HepG2 (cell line): ENCODE data around the gene MOG. TPM values are rescaled to one million over a fixed set of nuclear protein-coding genes. Genes with fewer than 3 reads are reported as not detected.
A peak's percentile ranks its signal among the peaks of the same experiment; 100 is the strongest.

Source experiments
- ATAC-seq: fragments of 200-7000 bp; cut with Tn5 transposase; 3 replicates; pipeline ENCODE4 v1.9.1; 2020; ENCODE audit warnings: mild to moderate bottlenecking, moderate library complexity
- BruUV-seq: library from RNA; stranded (reverse); fragments of 400-500 nt; replicated peaks from 2 replicates; lab custom pipeline; 2021; lab: Mats Ljungman, UMichigan
- CTCF ChIA-PET: fragments of 300-600 bp; formaldehyde crosslinking; extraction: SDS; loops from one replicate; lab custom pipeline; 2021; ENCODE audit warnings: low total read pairs, inconsistent platforms, low intra/inter-chr PET ratio; lab: Yijun Ruan, JAX
- POLR2A ChIA-PET: fragments of 350-600 bp; sonication (Branson Sonifier 250); formaldehyde crosslinking; loops from one replicate; lab custom pipeline; 2020; ENCODE audit warnings: antibody characterized with exemption, inconsistent platforms; lab: Yijun Ruan, JAX
- DNase-seq: peaks from one replicate; pipeline ENCODE4 v3.0.0-alpha.2; 2015; ENCODE audit warnings: low spot score
- FAIRE-seq: peaks from 3 replicates; lab custom pipeline; 2011; peaks lifted over from hg19 to GRCh38; lab: Jason Lieb, UNC
- H2AFZ ChIP-seq: one replicate; pipeline ENCODE4 v1.6.1; 2011; ENCODE audit warnings: low read length, inconsistent platforms
- H3K27ac ChIP-seq: fragments of 300-600 bp; 3 replicates; pipeline ENCODE4 v1.8.0; 2011; ENCODE audit warnings: mixed run types, mild to moderate bottlenecking, mixed read lengths, low read length, inconsistent platforms; ENCODE audit not compliant: insufficient read depth; ENCODE audit errors: extremely low read length
- H3K27me3 ChIP-seq, 2 experiments: fragments of 200-600 bp in 1 of 2; 2 replicates in 1 of 2; 3 replicates in 1 of 2; pipeline versions ENCODE4 v1.6.0 to v1.8.0; 2011; ENCODE audit warnings: low read length in 2 of 2, mild to moderate bottlenecking in 2 of 2, moderate library complexity in 2 of 2, inconsistent platforms in 1 of 2; ENCODE audit not compliant: insufficient read depth in 2 of 2, control insufficient read depth in 1 of 2
- H3K36me3 ChIP-seq, 2 experiments: fragments of 200-600 bp in 1 of 2; replicated peaks in 1 of 2; 2 replicates in 1 of 2; 3 replicates in 1 of 2; pipeline versions ENCODE4 v1.5.1 to v1.8.0; 2011; ENCODE audit warnings: low read length in 2 of 2, inconsistent platforms in 1 of 2; ENCODE audit not compliant: insufficient read depth in 2 of 2, control insufficient read depth in 1 of 2
- H3K4me1 ChIP-seq: 2 replicates; pipeline ENCODE4 v1.5.1; 2012; ENCODE audit warnings: low read length, inconsistent platforms; ENCODE audit not compliant: insufficient read depth
- H3K4me2 ChIP-seq: 2 replicates; pipeline ENCODE4 v1.6.0; 2011; ENCODE audit warnings: low read depth, low read length, inconsistent platforms
- H3K4me3 ChIP-seq, 3 experiments: fragments of 200-600 bp in 1 of 3; sonication (generic), shearing (Covaris generic) in 1 of 3; replicated peaks in 1 of 3; 2 replicates each; pipeline ENCODE4 v1.5.1; 2011 to 2016; ENCODE audit warnings: low read length in 3 of 3, inconsistent platforms in 2 of 3, low read depth in 2 of 3, mild to moderate bottlenecking in 2 of 3, control low read depth in 1 of 3, mixed read lengths in 1 of 3; ENCODE audit not compliant: insufficient read depth in 1 of 3
- H3K79me2 ChIP-seq: one replicate; pipeline ENCODE4 v1.6.1; 2011; ENCODE audit warnings: low read length, inconsistent platforms; ENCODE audit not compliant: insufficient read depth
- H3K9ac ChIP-seq: 2 replicates; pipeline ENCODE4 v1.6.0; 2011; ENCODE audit warnings: mild to moderate bottlenecking, low read depth, low read length, inconsistent platforms; ENCODE audit not compliant: insufficient read depth
- H3K9me3 ChIP-seq: 2 replicates; pipeline ENCODE4 v1.5.1; 2012; ENCODE audit warnings: mild to moderate bottlenecking, low read length
- H4K20me1 ChIP-seq: 2 replicates; pipeline ENCODE4 v1.6.0; 2011; ENCODE audit warnings: inconsistent platforms, mild to moderate bottlenecking, low read length, moderate library complexity; ENCODE audit not compliant: insufficient read depth
- DNMT1 ChIP-seq: sonication (generic); formaldehyde crosslinking; IDR thresholded peaks from 2 replicates; pipeline ENCODE4 v1.5.1; 2020; ENCODE audit warnings: mild to moderate bottlenecking, missing genetic modification reagents
- FOXC1 ChIP-seq: sonication (generic); formaldehyde crosslinking; IDR thresholded peaks from 2 replicates; pipeline ENCODE4 v1.8.0; 2022; ENCODE audit warnings: mild to moderate bottlenecking, missing genetic modification reagents, borderline replicate concordance
- GRHL1 ChIP-seq: sonication (generic); formaldehyde crosslinking; conservative IDR thresholded peaks from 2 replicates; pipeline ENCODE4 v1.8.0; 2022; ENCODE audit warnings: missing genetic modification reagents
- HNRNPL ChIP-seq: fragments of 200-400 bp; formaldehyde crosslinking; IDR thresholded peaks from 2 replicates; pipeline ENCODE4 v1.6.1; 2017; ENCODE audit warnings: mild to moderate bottlenecking, low read depth, low read length
- NONO ChIP-seq, 2 experiments: fragments of 450-650 bp in 1 of 2; sonication (generic) in 1 of 2; formaldehyde crosslinking in 1 of 2; IDR thresholded peaks in 1 of 2; conservative IDR thresholded peaks in 1 of 2; 2 replicates each; pipeline versions ENCODE4 v1.6.1 to v1.8.0; 2017 to 2022; ENCODE audit warnings: mild to moderate bottlenecking in 1 of 2, missing genetic modification reagents in 1 of 2, moderate library complexity in 1 of 2
- NRL ChIP-seq: sonication (generic); formaldehyde crosslinking; IDR thresholded peaks from 2 replicates; pipeline ENCODE4 v1.5.0; 2020; ENCODE audit warnings: missing genetic modification reagents, mild to moderate bottlenecking, moderate library complexity, borderline replicate concordance
- PCBP1 ChIP-seq: fragments of 200-400 bp; formaldehyde crosslinking; IDR thresholded peaks from 2 replicates; pipeline ENCODE4 v1.6.1; 2017; ENCODE audit warnings: mild to moderate bottlenecking, low read depth, low read length, borderline replicate concordance
- RAD21 ChIP-seq: fragments of 450-650 bp; formaldehyde crosslinking; IDR thresholded peaks from 2 replicates; pipeline ENCODE4 v1.5.0; 2020; ENCODE audit warnings: mild to moderate bottlenecking
- THRA ChIP-seq: sonication (generic); formaldehyde crosslinking; IDR thresholded peaks from 2 replicates; pipeline ENCODE4 v1.4.0; 2020; ENCODE audit warnings: missing genetic modification reagents, borderline replicate concordance
- XRCC5 ChIP-seq: fragments of 200-400 bp; formaldehyde crosslinking; optimal IDR thresholded peaks from 2 replicates; pipeline ENCODE3; 2017; ENCODE audit warnings: mild to moderate bottlenecking, low read length
- ZBTB33 ChIP-seq: sonication (generic); formaldehyde crosslinking; IDR thresholded peaks from 2 replicates; pipeline ENCODE4 v1.4.0; 2020; ENCODE audit warnings: missing genetic modification reagents
- ZNF337 ChIP-seq: sonication (generic); formaldehyde crosslinking; IDR thresholded peaks from 2 replicates; pipeline ENCODE4 v1.5.1; 2020; ENCODE audit warnings: missing genetic modification reagents, low read depth, mild to moderate bottlenecking, borderline replicate concordance
- WGBS: methylation state at CpG from one replicate; pipeline ENCODE4 v1.1.6; 2017; ENCODE audit warnings: low lambda C conversion rate; 5-methylcytosine and 5-hydroxymethylcytosine counted together
- in situ Hi-C: cut with HindIII; loops from 2 replicates; pipeline ENCODE4 v1.10.0; 2017; ENCODE audit warnings: low pct_unique_long_range_greater_than_20kb; ENCODE audit not compliant: extremely low pct_ligation_motif_present
- intact Hi-C: fragments of 100-400 bp; cut with micrococcal nuclease; formaldehyde crosslinking; loops from one replicate; pipeline ENCODE4 v1.10.0; 2022; ENCODE audit not compliant: unreplicated experiment
- polyA plus RNA-seq, 8 experiments: library from polyadenylated mRNA; depleted of rRNA in 3 of 8; stranded (reverse) in 7 of 8; unstranded in 1 of 8; fragments of >200 nt; fragmentation: Illumina TruSeq in 4 of 8; extraction: Trizol in 4 of 8; gene quantifications; 2 replicates each; pipeline versions ENCODE4 v1.2.1 to v1.2.3, GENCODE V29; 2011 to 2016; ENCODE audit warnings: low read depth in 4 of 8, missing spikeins in 1 of 8, mixed read lengths in 1 of 8; ENCODE audit not compliant: insufficient read depth in 1 of 8
- total RNA-seq, 5 experiments: library from RNA; depleted of rRNA; stranded (reverse); fragments of >200 nt; fragmentation: Illumina TruSeq; extraction: Trizol; gene quantifications; 2 replicates each; pipeline ENCODE4 v1.2.3, GENCODE V29; 2016; ENCODE audit warnings: low read depth in 1 of 5
- TF ChIP-seq, protein P1 (sequence below): sonication (generic); formaldehyde crosslinking; IDR thresholded peaks from 2 replicates; pipeline ENCODE4 v1.4.0; 2020; ENCODE audit warnings: missing genetic modification reagents, mild to moderate bottlenecking, borderline replicate concordance

Gene MOG
- total and polyA plus RNA-seq, 2 of the 13 experiments (the other 11 are each of a cell fraction or from before 2014, with no cell fraction given): not detected

GRCh38 chr6:29628419-29629281 is 28.2 kb upstream of the MOG start:
- no peak for FAIRE-seq
- H3K36me3 ChIP-seq: no peaks in the 10 kb centered on the region
- H3K27me3 ChIP-seq: peaks cover 5 to 69% of the 10 kb centered on the region in 2 experiments
- no peaks in the 10 kb centered on the region; the same call in 1 of the 2 replicates for H4K20me1 ChIP-seq
- H3K9me3 ChIP-seq: no peaks in the 10 kb centered on the region
- peak; percentile 43 for DNase-seq
- ChIA-PET CTCF (no interaction called here), POLR2A (no interaction called here)
- peak overlapping the region; percentile 68 for H2AFZ ChIP-seq
- H3K9ac ChIP-seq: no peak overlapping the region
- no TSS peak for BruUV-seq
- no peaks in the 10 kb centered on the region for H3K79me2 ChIP-seq
- in situ Hi-C loops (no loop called here), intact Hi-C loops (no loop called here)
- H3K27ac ChIP-seq: no peak overlapping the region
- ATAC-seq: peak; percentile 89
- peaks cover 25% of the 10 kb centered on the region for H3K4me1 ChIP-seq
- H3K4me2 ChIP-seq: peak overlapping the region; percentile 79
- peak overlapping the region; percentile 30 to 63 (median 41); a peak in 3 of 6 replicates for H3K4me3 ChIP-seq
- 15% methylated on average over 32 of the region's 32 CpGs for WGBS
- TF ChIP-seq RAD21: 0 out of 2 replicates have a peak, but pooled peaks have one; percentile 39
- no peak for TF ChIP-seq NONO (IDR thresholded peaks at IDR 0.05)
- no peak for TF ChIP-seq NONO (CRISPR knock-in tag; conservative IDR thresholded peaks at IDR 0.05)
- TF ChIP-seq XRCC5: peak; percentile 89
- peak; percentile 35; the same call in 1 of the 2 replicates for TF ChIP-seq NRL
- TF ChIP-seq THRA: no peak
- TF ChIP-seq DNMT1 (CRISPR knock-in tag): no peak
- no peak for TF ChIP-seq HNRNPL
- no peak for TF ChIP-seq ZNF337
- 0 out of 2 replicates have a peak, but pooled peaks have one; percentile 56 for TF ChIP-seq FOXC1
- TF ChIP-seq GRHL1 (CRISPR knock-in tag): no peak
- TF ChIP-seq PCBP1: peak; percentile 18; the same call in 1 of the 2 replicates
- TF ChIP-seq ZBTB33 (CRISPR knock-in tag): no peak
- TF ChIP-seq, protein P1, sequence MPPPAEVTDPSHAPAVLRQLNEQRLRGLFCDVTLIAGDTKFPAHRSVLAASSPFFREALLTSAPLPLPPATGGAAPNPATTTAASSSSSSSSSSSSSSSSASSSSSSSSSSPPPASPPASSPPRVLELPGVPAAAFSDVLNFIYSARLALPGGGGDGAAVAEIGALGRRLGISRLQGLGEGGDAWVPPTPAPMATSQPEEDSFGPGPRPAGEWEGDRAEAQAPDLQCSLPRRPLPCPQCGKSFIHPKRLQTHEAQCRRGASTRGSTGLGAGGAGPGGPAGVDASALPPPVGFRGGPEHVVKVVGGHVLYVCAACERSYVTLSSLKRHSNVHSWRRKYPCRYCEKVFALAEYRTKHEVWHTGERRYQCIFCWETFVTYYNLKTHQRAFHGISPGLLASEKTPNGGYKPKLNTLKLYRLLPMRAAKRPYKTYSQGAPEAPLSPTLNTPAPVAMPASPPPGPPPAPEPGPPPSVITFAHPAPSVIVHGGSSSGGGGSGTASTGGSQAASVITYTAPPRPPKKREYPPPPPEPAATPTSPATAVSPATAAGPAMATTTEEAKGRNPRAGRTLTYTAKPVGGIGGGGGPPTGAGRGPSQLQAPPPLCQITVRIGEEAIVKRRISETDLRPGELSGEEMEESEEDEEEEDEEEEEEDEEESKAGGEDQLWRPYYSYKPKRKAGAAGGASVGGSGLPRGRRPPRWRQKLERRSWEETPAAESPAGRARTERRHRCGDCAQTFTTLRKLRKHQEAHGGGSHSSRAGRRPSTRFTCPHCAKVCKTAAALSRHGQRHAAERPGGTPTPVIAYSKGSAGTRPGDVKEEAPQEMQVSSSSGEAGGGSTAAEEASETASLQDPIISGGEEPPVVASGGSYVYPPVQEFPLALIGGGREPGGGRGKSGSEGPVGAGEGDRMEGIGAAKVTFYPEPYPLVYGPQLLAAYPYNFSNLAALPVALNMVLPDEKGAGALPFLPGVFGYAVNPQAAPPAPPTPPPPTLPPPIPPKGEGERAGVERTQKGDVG (CRISPR knock-in tag): no peak
